ENCODE data around the gene BMP7. TPM values are rescaled to one million over a fixed set of nuclear protein-coding genes. Genes with fewer than 3 reads are reported as not detected.

The BMP7 gene
- total and polyA plus RNA-seq, 2 experiments from 2014 or later = 15.9 to 22.8 TPM

DNA sequence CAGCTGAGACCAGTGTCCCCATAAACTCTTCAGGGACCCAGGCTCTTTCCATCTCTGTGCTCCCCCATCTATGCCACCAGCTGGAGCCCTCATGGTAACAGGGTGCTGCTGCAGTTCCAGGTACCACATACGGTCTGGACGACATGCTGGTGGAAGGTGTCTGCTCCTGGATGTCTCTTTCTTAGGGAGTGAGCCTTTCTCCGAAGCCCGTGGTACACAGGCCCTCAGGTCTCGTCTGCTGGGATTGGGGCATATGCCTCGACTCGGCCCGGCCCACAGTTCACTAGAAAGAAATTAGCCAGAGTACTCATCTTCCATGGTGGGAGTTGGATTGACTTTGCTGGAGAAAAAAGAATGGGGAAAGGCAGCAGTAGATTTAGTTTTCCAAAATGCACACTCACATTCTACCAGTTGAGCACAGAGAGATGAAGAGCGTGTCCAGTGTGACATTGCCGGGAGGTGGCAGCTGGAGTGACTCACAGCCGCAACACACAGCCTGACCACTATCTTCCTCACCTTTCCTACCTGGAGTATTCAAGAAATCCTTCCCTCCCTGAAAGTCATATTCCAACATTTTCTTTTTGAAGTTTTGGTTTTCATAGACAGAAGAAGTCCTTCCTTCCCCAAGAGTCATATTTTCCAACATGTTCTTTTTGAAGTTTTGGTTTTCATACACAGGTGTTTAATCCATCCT is 44.5 kb upstream of the BMP7 start:
- H3K9me2 ChIP-seq (ENCODE audit: insufficient read depth) = no peaks in the 10 kb centered on the region
- no peaks in the 10 kb centered on the region for H3K27me3 ChIP-seq (ENCODE audit: insufficient read depth)
- TF ChIP-seq, protein P1, sequence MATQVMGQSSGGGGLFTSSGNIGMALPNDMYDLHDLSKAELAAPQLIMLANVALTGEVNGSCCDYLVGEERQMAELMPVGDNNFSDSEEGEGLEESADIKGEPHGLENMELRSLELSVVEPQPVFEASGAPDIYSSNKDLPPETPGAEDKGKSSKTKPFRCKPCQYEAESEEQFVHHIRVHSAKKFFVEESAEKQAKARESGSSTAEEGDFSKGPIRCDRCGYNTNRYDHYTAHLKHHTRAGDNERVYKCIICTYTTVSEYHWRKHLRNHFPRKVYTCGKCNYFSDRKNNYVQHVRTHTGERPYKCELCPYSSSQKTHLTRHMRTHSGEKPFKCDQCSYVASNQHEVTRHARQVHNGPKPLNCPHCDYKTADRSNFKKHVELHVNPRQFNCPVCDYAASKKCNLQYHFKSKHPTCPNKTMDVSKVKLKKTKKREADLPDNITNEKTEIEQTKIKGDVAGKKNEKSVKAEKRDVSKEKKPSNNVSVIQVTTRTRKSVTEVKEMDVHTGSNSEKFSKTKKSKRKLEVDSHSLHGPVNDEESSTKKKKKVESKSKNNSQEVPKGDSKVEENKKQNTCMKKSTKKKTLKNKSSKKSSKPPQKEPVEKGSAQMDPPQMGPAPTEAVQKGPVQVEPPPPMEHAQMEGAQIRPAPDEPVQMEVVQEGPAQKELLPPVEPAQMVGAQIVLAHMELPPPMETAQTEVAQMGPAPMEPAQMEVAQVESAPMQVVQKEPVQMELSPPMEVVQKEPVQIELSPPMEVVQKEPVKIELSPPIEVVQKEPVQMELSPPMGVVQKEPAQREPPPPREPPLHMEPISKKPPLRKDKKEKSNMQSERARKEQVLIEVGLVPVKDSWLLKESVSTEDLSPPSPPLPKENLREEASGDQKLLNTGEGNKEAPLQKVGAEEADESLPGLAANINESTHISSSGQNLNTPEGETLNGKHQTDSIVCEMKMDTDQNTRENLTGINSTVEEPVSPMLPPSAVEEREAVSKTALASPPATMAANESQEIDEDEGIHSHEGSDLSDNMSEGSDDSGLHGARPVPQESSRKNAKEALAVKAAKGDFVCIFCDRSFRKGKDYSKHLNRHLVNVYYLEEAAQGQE (IDR thresholded peaks at IDR 0.05; ENCODE audit: unreplicated experiment) = no peak
- TF ChIP-seq JUNB (IDR thresholded peaks at IDR 0.05; ENCODE audit: unreplicated experiment) (no peak), ZNF331 (CRISPR knock-in tag; IDR thresholded peaks at IDR 0.05; ENCODE audit: low read depth) (no peak), EZH2phosphoT487 (IDR thresholded peaks at IDR 0.05; ENCODE audit: unreplicated experiment) (no peak), EZH2 (IDR thresholded peaks at IDR 0.05; ENCODE audit: low read depth, unreplicated experiment) (no peak)
- no peaks in the 10 kb centered on the region for H3K4me1 ChIP-seq (ENCODE audit: insufficient read depth)
- no peak overlapping the region for H3K4me2 ChIP-seq
- no peak overlapping the region for H3K27ac Mint-ChIP-seq
- no peak overlapping the region for H3K4me3 ChIP-seq
- no peak overlapping the region for H3K27ac ChIP-seq (ENCODE audit: low read depth)
- H3K36me3 ChIP-seq (ENCODE audit: insufficient read depth) = no peaks in the 10 kb centered on the region
- H3K4me3 Mint-ChIP-seq = no peak overlapping the region
- ATAC-seq (no peak), DNase-seq (ENCODE audit: low spot score) (no peak)
- H3K36me3 Mint-ChIP-seq (ENCODE audit: low read depth) = no peaks in the 10 kb centered on the region
- no peaks in the 10 kb centered on the region for H3K27me3 Mint-ChIP-seq (ENCODE audit: insufficient read depth, low read depth, poor library complexity)
- H3K79me2 ChIP-seq (replicated peaks; ENCODE audit: insufficient read depth) = no peaks in the 10 kb centered on the region
- no peak overlapping the region for H2AFZ ChIP-seq
- no peaks in the 10 kb centered on the region for H3K9me3 Mint-ChIP-seq
- H3F3A ChIP-seq (replicated peaks; ENCODE audit: low read depth) = no peaks in the 10 kb centered on the region
- H3K4me1 Mint-ChIP-seq = no peaks in the 10 kb centered on the region
- H4K20me1 ChIP-seq (replicated peaks; ENCODE audit: insufficient read depth) = no peaks in the 10 kb centered on the region

- no peaks in the 10 kb centered on the region for H3K9me3 Mint-ChIP-seq
Observed at GRCh38 chr20:57309544-57310115, 43.2 kb upstream of the BMP7 start.

More at GRCh38 chr20:57309544-57310115, 43.2 kb upstream of the BMP7 start:
- no peak overlapping the region for H3K27ac ChIP-seq (ENCODE audit: low read depth)
- H3K36me3 ChIP-seq (ENCODE audit: insufficient read depth) = no peaks in the 10 kb centered on the region
- no peak for TF ChIP-seq NANOG (IDR thresholded peaks at IDR 0.05; ENCODE audit: borderline replicate concordance)
- TF ChIP-seq CREB1 (CRISPR knock-in tag; IDR thresholded peaks at IDR 0.05; ENCODE audit: low read depth) = no peak
- no peak for TF ChIP-seq ETS1 (IDR thresholded peaks at IDR 0.05)
- TF ChIP-seq EZH2phosphoT487 (IDR thresholded peaks at IDR 0.05; ENCODE audit: unreplicated experiment) = no peak
- no peak for TF ChIP-seq ZNF114 (CRISPR knock-in tag; IDR thresholded peaks at IDR 0.05)
- no peak for TF ChIP-seq JUNB (IDR thresholded peaks at IDR 0.05; ENCODE audit: unreplicated experiment)
- no peak for TF ChIP-seq EZH2 (IDR thresholded peaks at IDR 0.05; ENCODE audit: low read depth, unreplicated experiment)
- TF ChIP-seq ZNF331 (CRISPR knock-in tag; IDR thresholded peaks at IDR 0.05; ENCODE audit: low read depth) = no peak
- no peak for TF ChIP-seq STAT1 (IDR thresholded peaks at IDR 0.05; ENCODE audit: unreplicated experiment)
- TF ChIP-seq, protein P2, sequence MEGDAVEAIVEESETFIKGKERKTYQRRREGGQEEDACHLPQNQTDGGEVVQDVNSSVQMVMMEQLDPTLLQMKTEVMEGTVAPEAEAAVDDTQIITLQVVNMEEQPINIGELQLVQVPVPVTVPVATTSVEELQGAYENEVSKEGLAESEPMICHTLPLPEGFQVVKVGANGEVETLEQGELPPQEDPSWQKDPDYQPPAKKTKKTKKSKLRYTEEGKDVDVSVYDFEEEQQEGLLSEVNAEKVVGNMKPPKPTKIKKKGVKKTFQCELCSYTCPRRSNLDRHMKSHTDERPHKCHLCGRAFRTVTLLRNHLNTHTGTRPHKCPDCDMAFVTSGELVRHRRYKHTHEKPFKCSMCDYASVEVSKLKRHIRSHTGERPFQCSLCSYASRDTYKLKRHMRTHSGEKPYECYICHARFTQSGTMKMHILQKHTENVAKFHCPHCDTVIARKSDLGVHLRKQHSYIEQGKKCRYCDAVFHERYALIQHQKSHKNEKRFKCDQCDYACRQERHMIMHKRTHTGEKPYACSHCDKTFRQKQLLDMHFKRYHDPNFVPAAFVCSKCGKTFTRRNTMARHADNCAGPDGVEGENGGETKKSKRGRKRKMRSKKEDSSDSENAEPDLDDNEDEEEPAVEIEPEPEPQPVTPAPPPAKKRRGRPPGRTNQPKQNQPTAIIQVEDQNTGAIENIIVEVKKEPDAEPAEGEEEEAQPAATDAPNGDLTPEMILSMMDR (conservative IDR thresholded peaks at IDR 0.05; ENCODE audit: low read depth in 2 of 2) = no peak
- TF ChIP-seq POLR2AphosphoS5 (IDR thresholded peaks at IDR 0.05; ENCODE audit: low read depth) = no peak
- Mint-ChIP-seq H3K36me3 (ENCODE audit: low read depth) (no peaks in the 10 kb centered on the region), H3K4me3 (no peak overlapping the region), H3K27ac (no peak overlapping the region), H3K27me3 (ENCODE audit: insufficient read depth, low read depth, poor library complexity) (peaks cover 7% of the 10 kb centered on the region), H3K4me1 (no peaks in the 10 kb centered on the region)
- H3K27me3 ChIP-seq (ENCODE audit: insufficient read depth) = no peaks in the 10 kb centered on the region
- H3K79me2 ChIP-seq (replicated peaks; ENCODE audit: insufficient read depth) = no peaks in the 10 kb centered on the region
- H2AFZ ChIP-seq = no peak overlapping the region
- no peak overlapping the region for H3K4me3 ChIP-seq
- H3K4me1 ChIP-seq (ENCODE audit: insufficient read depth) = no peaks in the 10 kb centered on the region
- H3F3A ChIP-seq (replicated peaks; ENCODE audit: low read depth) = no peaks in the 10 kb centered on the region
- ATAC-seq (no peak), DNase-seq (ENCODE audit: low spot score) (no peak)
- no peak overlapping the region for H3K4me2 ChIP-seq
- no peaks in the 10 kb centered on the region for H3K9me2 ChIP-seq (ENCODE audit: insufficient read depth)
- H4K20me1 ChIP-seq (replicated peaks; ENCODE audit: insufficient read depth) = no peaks in the 10 kb centered on the region

Measured in GM23338 (cell line).